Thyroid gland (tissue), 4 donors: ENCODE data around the gene MIER3. TPM values are rescaled to one million over a fixed set of nuclear protein-coding genes. Genes with fewer than 3 reads are reported as not detected.

Source experiments
- DNase-seq, 2 donors: peaks; one replicate each; pipeline ENCODE4 v3.0.0-alpha.2; 2019
- H3K27ac ChIP-seq, 3 donors: fragments of 200-600 bp; sonication (generic); 1 replicate in 2 of 3; 2 replicates in 1 of 3; pipeline ENCODE4 v1.5.1; 2016 to 2019; ENCODE audit warnings: mild to moderate bottlenecking in 1 of 3, moderate library complexity in 1 of 3
- H3K27me3 ChIP-seq: fragments of 200-600 bp; sonication (generic); one replicate; pipeline ENCODE4 v1.5.1; 2019
- H3K36me3 ChIP-seq, 2 donors: fragments of 200-600 bp; sonication (generic); one replicate each; pipeline ENCODE4 v1.5.1; 2016 to 2019
- H3K4me1 ChIP-seq, 2 donors: fragments of 200-600 bp; sonication (generic); one replicate each; pipeline ENCODE4 v1.5.1; 2017 to 2019
- H3K4me3 ChIP-seq, 3 donors: fragments of 200-600 bp; sonication (generic); replicated peaks in 1 of 3; 1 replicate in 2 of 3; 2 replicates in 1 of 3; pipeline ENCODE4 v1.5.1; 2016; ENCODE audit warnings: mild to moderate bottlenecking in 1 of 3
- H3K9me3 ChIP-seq: fragments of 200-600 bp; sonication (generic); one replicate; pipeline ENCODE4 v1.5.1; 2017
- CTCF ChIP-seq, 6 experiments: fragments of 200-600 bp in 3 of 6; fragments of 450-650 bp in 3 of 6; sonication (generic) in 3 of 6; IDR thresholded peaks; one replicate each; pipeline ENCODE4 v1.5.1; 2016 to 2019; ENCODE audit warnings: antibody characterized with exemption in 6 of 6, mild to moderate bottlenecking in 2 of 6, inconsistent platforms in 1 of 6, moderate library complexity in 1 of 6
- POLR2A ChIP-seq, 2 donors: fragments of 450-650 bp; IDR thresholded peaks; one replicate each; pipeline ENCODE4 v1.6.1; 2017; ENCODE audit warnings: antibody characterized with exemption in 2 of 2, mild to moderate bottlenecking in 2 of 2, moderate library complexity in 1 of 2
- WGBS, 2 donors: methylation state at CpG; one replicate each; pipeline ENCODE4 v1.1.5; 2017; 5-methylcytosine and 5-hydroxymethylcytosine counted together
- intact Hi-C: fragments of 100-400 bp; cut with DNase I; formaldehyde crosslinking; loops from one replicate; pipeline ENCODE4 v1.15.1; 2023
- total RNA-seq, 4 donors: library from RNA; depleted of rRNA; stranded (reverse); fragments of >200 nt; gene quantifications; one replicate each; pipeline ENCODE4 v1.2.3, GENCODE V29; 2016

The MIER3 gene
- total RNA-seq, 4 donors from 2014 or later, result 24.7 to 54.9 (median 29.7) TPM

- H3K4me1 ChIP-seq, result no peaks in the 10 kb centered on the region
- TF ChIP-seq POLR2A (IDR thresholded peaks at IDR 0.05) (no peak), CTCF (IDR thresholded peaks at IDR 0.05) (no peak)
- no peaks in the 10 kb centered on the region for H3K36me3 ChIP-seq
- DNase-seq, result no peak
- no peaks in the 10 kb centered on the region for H3K27me3 ChIP-seq
- intact Hi-C loops, result no loop called here
- WGBS, 2 donors, result 88 to 96% methylated on average over 3 of the region's 3 CpGs
- no peak overlapping the region for H3K4me3 ChIP-seq
- no peak overlapping the region for H3K27ac ChIP-seq
- H3K9me3 ChIP-seq, result no peaks in the 10 kb centered on the region
Measured at GRCh38 chr5:56977021-56977420, 25.1 kb upstream of the MIER3 start.

GRCh38 chr5:56974241-56974640, 22.3 kb upstream of the MIER3 start:
- no peaks in the 10 kb centered on the region for H3K4me1 ChIP-seq
- 87 to 90% methylated on average over 2 of the region's 2 CpGs for WGBS, 2 donors
- H3K9me3 ChIP-seq, result no peaks in the 10 kb centered on the region
- intact Hi-C loops, result no loop called here
- no peak overlapping the region for H3K27ac ChIP-seq
- no peak overlapping the region for H3K4me3 ChIP-seq
- no peaks in the 10 kb centered on the region for H3K27me3 ChIP-seq
- H3K36me3 ChIP-seq, result no peaks in the 10 kb centered on the region
- DNase-seq, result no peak
- TF ChIP-seq POLR2A (IDR thresholded peaks at IDR 0.05) (no peak), CTCF (IDR thresholded peaks at IDR 0.05) (no peak)

GRCh38 chr5:56973473-56973872, 21.6 kb upstream of the MIER3 start:
- Histone ChIP-seq H3K4me3 (no peak overlapping the region), H3K27me3 (no peaks in the 10 kb centered on the region), H3K9me3 (no peaks in the 10 kb centered on the region), H3K4me1 (no peaks in the 10 kb centered on the region), H3K36me3 (no peaks in the 10 kb centered on the region), H3K27ac (no peak overlapping the region)
- intact Hi-C loops, result no loop called here
- no peak for DNase-seq
- TF ChIP-seq POLR2A (IDR thresholded peaks at IDR 0.05), result no peak
- TF ChIP-seq CTCF (IDR thresholded peaks at IDR 0.05), result no peak
- 40 to 47% methylated on average over 6 of the region's 6 CpGs for WGBS, 2 donors

GRCh38 chr5:56971275-56971674, 19.4 kb upstream of the MIER3 start:
- 40 to 44% methylated on average over 3 of the region's 3 CpGs for WGBS, 2 donors
- DNase-seq, result no peak
- H3K27ac ChIP-seq, result no peak overlapping the region
- H3K36me3 ChIP-seq, result no peaks in the 10 kb centered on the region
- no peaks in the 10 kb centered on the region for H3K4me1 ChIP-seq
- no peaks in the 10 kb centered on the region for H3K27me3 ChIP-seq
- H3K4me3 ChIP-seq, result no peak overlapping the region
- TF ChIP-seq POLR2A (IDR thresholded peaks at IDR 0.05), result no peak
- TF ChIP-seq CTCF (IDR thresholded peaks at IDR 0.05), result no peak
- intact Hi-C loops, result no loop called here
- H3K9me3 ChIP-seq, result no peaks in the 10 kb centered on the region

DNA sequence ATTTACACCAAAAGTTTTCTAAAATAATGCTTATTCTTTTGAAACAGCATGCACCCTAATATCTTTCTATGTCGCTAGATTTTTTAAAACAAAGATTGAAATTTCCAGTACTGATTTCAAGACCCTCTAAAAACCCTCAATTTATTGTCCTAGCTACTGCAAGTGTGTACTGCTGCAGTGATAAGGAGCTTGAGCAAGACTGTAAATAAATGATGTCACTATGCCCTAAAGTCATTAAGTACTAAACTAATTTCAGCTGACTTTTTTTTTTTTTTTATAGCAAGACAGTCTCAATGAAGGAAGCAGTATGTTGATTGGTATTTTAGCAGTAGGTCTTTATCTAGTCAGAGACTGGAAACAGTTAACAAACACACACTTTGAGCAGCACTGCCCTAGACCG, 12.2 kb upstream of the MIER3 start:
- Histone ChIP-seq H3K36me3 (no peaks in the 10 kb centered on the region), H3K4me1 (no peaks in the 10 kb centered on the region), H3K27me3 (no peaks in the 10 kb centered on the region), H3K27ac (no peak overlapping the region), H3K4me3 (no peak overlapping the region), H3K9me3 (no peaks in the 10 kb centered on the region)
- intact Hi-C loops, result no loop called here
- no peak for DNase-seq
- TF ChIP-seq POLR2A (IDR thresholded peaks at IDR 0.05), result no peak
- no peak for TF ChIP-seq CTCF (IDR thresholded peaks at IDR 0.05)
- WGBS, 2 donors, result 83 to 84% methylated on average over 2 of the region's 2 CpGs
